Muscle of leg (tissue), 11 donors: Measurements from ENCODE around the gene PRAMEF18. TPM values are rescaled to one million over a fixed set of nuclear protein-coding genes. Genes with fewer than 3 reads are reported as not detected.
"Not testable (repeated sequence)": the region's sequence is repeated elsewhere in the genome, so short reads cannot be mapped to it uniquely, and the experiment has no call there.

Experiments used
- DNase-seq: peaks from one replicate; pipeline ENCODE4 v3.0.0; 2013
- H3K27ac ChIP-seq: one replicate; pipeline ENCODE4 v1.5.1; 2013; ENCODE audit warnings: mild to moderate bottlenecking, low read length, control low read depth
- H3K27me3 ChIP-seq: one replicate; pipeline ENCODE4 v1.6.1; 2013; ENCODE audit warnings: low read length; ENCODE audit not compliant: control insufficient read depth, insufficient read depth
- H3K36me3 ChIP-seq: one replicate; pipeline ENCODE4 v1.6.1; 2013; ENCODE audit warnings: low read length; ENCODE audit not compliant: control insufficient read depth, insufficient read depth
- H3K4me1 ChIP-seq: one replicate; pipeline ENCODE4 v1.6.1; 2013; ENCODE audit warnings: low read length; ENCODE audit not compliant: control insufficient read depth, insufficient read depth
- H3K4me3 ChIP-seq: one replicate; pipeline ENCODE4 v1.5.1; 2013; ENCODE audit warnings: low read length, control low read depth
- H3K9me3 ChIP-seq: replicated peaks from 2 replicates; pipeline ENCODE4 v1.6.1; 2013; ENCODE audit warnings: low read depth, low read length; ENCODE audit not compliant: control insufficient read depth
- WGBS: methylation state at CpG from one replicate; pipeline ENCODE4 v1.1.5; 2013; ENCODE audit warnings: missing lambda C conversion rate; ENCODE audit not compliant: insufficient coverage; 5-methylcytosine and 5-hydroxymethylcytosine counted together
- polyA plus RNA-seq, 8 donors: library from polyadenylated mRNA; unstranded; fragments of 120-200 nt; gene quantifications; one replicate each; pipeline versions ENCODE4 v1.2.1 to v1.2.3, GENCODE V29; 2013; ENCODE audit warnings: inconsistent platforms in 1 of 8, low replicate concordance in 1 of 8; ENCODE audit not compliant: insufficient read length in 8 of 8, insufficient read depth in 1 of 8
- total RNA-seq: library from RNA; stranded (reverse); fragments of 120-200 nt; gene quantifications from one replicate; pipeline ENCODE4 v1.2.4, GENCODE V29; 2013

Gene PRAMEF18
- total and polyA plus RNA-seq, 9 donors = not detected

DNA sequence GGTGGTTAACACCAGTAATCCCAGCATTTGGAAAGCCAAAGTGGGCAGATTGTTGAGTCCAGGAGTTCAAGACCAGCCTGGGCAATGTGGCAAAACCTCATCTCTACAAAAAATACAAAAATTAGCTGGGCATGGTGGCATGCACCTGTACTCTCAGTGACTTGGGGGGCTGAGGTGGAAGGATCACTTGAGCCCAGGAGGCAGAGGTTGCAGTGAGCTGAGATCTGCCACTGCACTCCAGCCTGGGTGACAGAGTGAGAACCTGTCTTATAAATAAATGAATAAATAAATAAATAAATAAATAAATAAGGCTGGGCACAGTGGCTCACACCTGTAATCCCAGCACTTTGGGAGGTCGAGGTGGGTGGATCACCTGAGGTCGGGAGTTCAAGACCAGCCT, 6.1 kb upstream of the PRAMEF18 start:
- WGBS = no CpG with 5 or more reads among the region's 2 CpGs
- H3K4me3 ChIP-seq, DNase-seq, H3K36me3 ChIP-seq, H3K4me1 ChIP-seq, H3K27me3 ChIP-seq, H3K27ac ChIP-seq: not testable (repeated sequence)
- H3K9me3 ChIP-seq = peaks cover 12% of the 10 kb centered on the region

- not testable (repeated sequence) for H3K27ac ChIP-seq, DNase-seq, H3K4me1 ChIP-seq, H3K27me3 ChIP-seq, H3K4me3 ChIP-seq, H3K36me3 ChIP-seq, H3K9me3 ChIP-seq
- 80% methylated on average over 6 of the region's 7 CpGs for WGBS
These were observed 5.3 kb upstream of the PRAMEF18 start for GRCh38 chr1:13231061-13231750.

GRCh38 chr1:13230601-13231000, 4.6 kb upstream of the PRAMEF18 start:
- whole genome bisulfite sequencing = 100% methylated on average over 1 of the region's 2 CpGs
- H3K27me3 ChIP-seq, H3K36me3 ChIP-seq, H3K4me3 ChIP-seq, DNase-seq, H3K27ac ChIP-seq, H3K4me1 ChIP-seq, H3K9me3 ChIP-seq: not testable (repeated sequence)

DNA sequence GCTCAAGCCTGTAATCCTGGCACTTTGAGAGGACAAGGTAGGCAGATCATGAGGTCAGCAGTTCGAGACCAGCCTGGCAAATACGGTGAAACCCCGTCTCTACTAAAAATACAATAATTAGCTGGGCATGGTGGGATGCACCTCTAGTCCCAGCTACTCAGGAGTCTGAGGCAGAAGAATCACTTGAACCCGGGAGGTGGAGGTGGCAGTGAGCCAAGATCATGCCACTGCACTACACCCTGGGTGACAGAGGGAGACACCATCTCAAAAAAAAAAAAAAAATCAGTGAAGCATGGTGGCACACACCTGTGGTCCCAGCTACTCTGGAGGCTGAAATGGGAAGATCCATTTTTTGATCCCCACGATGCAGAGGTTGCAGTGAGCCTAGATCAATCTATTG, 4.1 kb upstream of the PRAMEF18 start:
- 82% methylated on average over 2 of the region's 5 CpGs for WGBS
- not testable (repeated sequence) for H3K27ac ChIP-seq, H3K4me1 ChIP-seq, H3K36me3 ChIP-seq, H3K27me3 ChIP-seq, H3K9me3 ChIP-seq, DNase-seq, H3K4me3 ChIP-seq

DNA sequence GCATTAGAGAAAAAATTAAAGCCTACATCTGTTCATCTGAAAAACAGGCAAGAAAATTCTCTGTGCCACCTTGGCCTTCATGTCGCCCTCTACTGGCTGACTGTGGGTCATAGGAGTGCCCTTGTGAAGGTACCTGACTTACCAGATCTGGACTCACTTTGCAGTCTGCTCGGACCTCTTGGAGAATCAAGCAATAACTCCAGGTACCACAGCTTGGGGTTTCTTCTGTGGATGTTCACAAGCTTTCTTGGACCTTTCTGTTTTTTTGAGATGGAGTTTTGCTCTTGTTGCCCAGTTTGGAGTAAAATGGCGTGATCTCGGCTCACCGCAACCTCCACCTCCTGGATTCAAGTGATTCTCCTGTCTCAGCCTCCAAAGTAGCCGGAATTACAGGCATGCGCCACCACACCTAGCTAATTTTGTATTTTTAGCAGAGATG, 2.4 kb upstream of the PRAMEF18 start:
- H3K27me3 ChIP-seq = no peaks in the 10 kb centered on the region
- no peaks in the 10 kb centered on the region for H3K4me1 ChIP-seq
- 77% methylated on average over 7 of the region's 7 CpGs for WGBS
- no peaks in the 10 kb centered on the region for H3K36me3 ChIP-seq
- H3K4me3 ChIP-seq = no peak overlapping the region
- no peak for DNase-seq
- peaks cover 5% of the 10 kb centered on the region for H3K9me3 ChIP-seq
- H3K27ac ChIP-seq = no peak overlapping the region

- not testable (repeated sequence) for H3K27ac ChIP-seq, H3K36me3 ChIP-seq, H3K27me3 ChIP-seq, H3K9me3 ChIP-seq, DNase-seq, H3K4me3 ChIP-seq, H3K4me1 ChIP-seq
- WGBS = 67% methylated on average over 4 of the region's 8 CpGs
These were observed 1.5 kb upstream of the PRAMEF18 start for GRCh38 chr1:13227271-13228055.

DNA sequence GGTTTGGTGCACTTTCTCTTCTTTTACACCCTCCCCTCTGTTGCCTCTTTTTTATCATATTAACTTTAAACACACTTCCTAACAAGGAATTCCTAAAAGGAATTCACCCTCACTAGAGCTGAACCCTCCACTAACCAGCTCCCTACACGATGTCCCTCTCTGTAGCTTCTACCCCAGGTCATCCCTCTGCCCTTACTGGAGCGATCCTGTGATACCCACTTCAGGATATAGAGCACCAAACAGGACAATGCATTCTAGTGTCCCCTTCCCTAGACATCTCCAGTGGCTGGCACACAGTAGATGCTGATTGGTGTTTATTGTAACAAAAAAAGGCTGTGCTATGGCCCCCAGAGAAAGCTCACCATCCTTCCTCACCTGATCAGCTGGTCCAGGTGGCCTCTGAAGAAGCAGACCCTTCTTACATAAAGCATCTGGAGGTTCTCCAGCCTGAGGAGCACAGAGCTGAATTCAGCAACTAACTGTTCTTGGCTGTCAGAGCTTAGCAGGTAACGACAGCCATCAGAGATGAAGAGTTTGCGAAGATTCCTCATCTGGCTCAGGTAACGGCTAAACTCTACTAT, 1.4 kb downstream of the PRAMEF18 start:
- peaks cover 3% of the 10 kb centered on the region for H3K9me3 ChIP-seq
- no peak for DNase-seq
- WGBS = 83% methylated on average over 5 of the region's 5 CpGs
- H3K4me1 ChIP-seq = no peaks in the 10 kb centered on the region
- H3K36me3 ChIP-seq = no peaks in the 10 kb centered on the region
- H3K27ac ChIP-seq = no peak overlapping the region
- no peak overlapping the region for H3K4me3 ChIP-seq
- no peaks in the 10 kb centered on the region for H3K27me3 ChIP-seq

DNA sequence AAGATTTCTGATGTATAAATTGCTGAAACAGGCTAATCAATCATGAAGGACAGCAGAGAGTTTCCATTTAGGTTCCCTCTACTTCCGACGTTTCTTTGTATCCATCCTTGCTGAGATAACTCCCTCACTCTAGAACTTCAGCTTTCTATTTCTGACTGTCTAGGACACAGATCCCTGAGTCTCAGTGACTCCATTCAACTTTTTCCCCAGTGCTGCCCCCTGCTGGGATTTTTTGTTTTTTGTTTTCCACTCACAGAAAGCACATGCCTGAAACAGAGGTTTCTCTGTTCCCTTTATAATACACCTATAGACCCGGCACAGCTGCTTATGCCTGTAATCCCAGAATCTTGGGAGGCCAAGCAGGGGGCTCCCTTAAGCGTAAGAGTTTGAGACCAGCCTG, 3.2 kb downstream of the PRAMEF18 start:
- WGBS = no CpG with 5 or more reads among the region's 4 CpGs
- H3K36me3 ChIP-seq, H3K27ac ChIP-seq, DNase-seq, H3K4me1 ChIP-seq, H3K27me3 ChIP-seq, H3K9me3 ChIP-seq, H3K4me3 ChIP-seq: not testable (repeated sequence)

- no CpG with 5 or more reads among the region's 3 CpGs for WGBS
- not testable (repeated sequence) for H3K27ac ChIP-seq, H3K36me3 ChIP-seq, DNase-seq, H3K4me1 ChIP-seq, H3K27me3 ChIP-seq, H3K4me3 ChIP-seq, H3K9me3 ChIP-seq
These were observed 6.8 kb downstream of the PRAMEF18 start for GRCh38 chr1:13219203-13219602.

DNA sequence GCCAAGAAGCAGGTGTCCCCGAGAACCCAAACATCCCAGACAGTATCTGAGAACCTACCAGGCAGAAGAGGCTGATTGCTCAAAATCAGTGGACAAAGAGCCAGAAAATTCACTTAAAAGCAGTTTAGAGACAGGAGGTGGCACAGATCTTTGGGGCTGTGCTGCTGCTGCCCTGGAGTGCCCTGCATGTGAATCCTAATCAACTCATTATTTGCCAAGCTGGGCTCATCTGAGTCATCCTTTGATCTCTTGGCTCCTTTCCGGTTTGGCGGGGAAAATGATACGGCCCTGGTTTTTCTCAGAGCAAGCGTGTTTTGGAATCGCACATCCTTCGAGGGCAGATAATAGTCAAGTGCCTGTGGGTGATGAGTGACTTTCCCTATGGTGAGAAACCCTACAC, 9.3 kb downstream of the PRAMEF18 start:
- not testable (repeated sequence) for H3K9me3 ChIP-seq, H3K27ac ChIP-seq, DNase-seq, H3K36me3 ChIP-seq, H3K4me3 ChIP-seq, H3K4me1 ChIP-seq, H3K27me3 ChIP-seq
- WGBS = no CpG with 5 or more reads among the region's 7 CpGs
